Heart left ventricle (tissue), 13 donors: ENCODE results near the gene KIAA1614.

Experiments used
- CTCF ChIP-seq, 12 donors: fragments of 200-600 bp; sonication (generic) in 4 of 12; IDR thresholded peaks; one replicate each; pipeline versions ENCODE4 v1.5.0 to v1.8.0; 2018 to 2022; ENCODE audit warnings: antibody characterized with exemption in 12 of 12, mild to moderate bottlenecking in 5 of 12
- POLR2A ChIP-seq, 2 donors: fragments of 450-650 bp; IDR thresholded peaks; one replicate each; pipeline ENCODE4 v1.6.1; 2017; ENCODE audit warnings: antibody characterized with exemption in 2 of 2, mild to moderate bottlenecking in 2 of 2, moderate library complexity in 2 of 2
- donor health status: ischemic (EF 13 %, LVEDD 7.1; RV severe dilation, severe dysfunction).
- donor health status: DM: no; HTN: yes; CAD: no.
- donor health status: DM: no; HTN: no; CAD: no.
- donor health status: ischemic (EF 25% LVEDD 6.9; RV normal size, moderate dysfunction).
- donor health status: ischemic (EF 25% LVEDD 5.7; RV mildly dilated, moderate dysfunction).
- donor health status: ischemic (EF 35%, LVEDD 5.7; RV mildly dilated, moderate dysfunction).
- donor health status: nonischemic (EF 11% LVEDD 7.7; RV severe dilation, severe dysfunction).
- donor health status: DM: yes; HTN: yes; CAD: no.
- donor health status: PGD.
- donor health status: ischemic (EF 29% LVEDD 5.4; RV normal size, mild dysfunction).
- donor health status: nonischemic (EF 23%, LVEDD 6.1; RV moderate dilation, normal function).

GRCh38 chr1:180921891-180922630, 9.4 kb downstream of the KIAA1614 start:
- TF ChIP-seq POLR2A (IDR thresholded peaks at IDR 0.05) (no peak), CTCF (IDR thresholded peaks at IDR 0.05) (no peak)
